Liver (tissue), 9 donors: ENCODE data around the gene CREB3L2. TPM values are rescaled to one million over a fixed set of nuclear protein-coding genes. Genes with fewer than 3 reads are reported as not detected.
"Not testable (repeated sequence)": the region's sequence is repeated elsewhere in the genome, so short reads cannot be mapped to it uniquely, and the experiment has no call there.

Experiments used
- DNase-seq: peaks from one replicate; pipeline ENCODE4 v3.0.0-alpha.2; 2017; ENCODE audit warnings: low spot score
- H3K27ac ChIP-seq, 2 donors: one replicate each; pipeline ENCODE4 v1.7.0; 2013; ENCODE audit warnings: inconsistent platforms in 2 of 2, low read length in 2 of 2, control low read depth in 1 of 2, low read depth in 1 of 2, mild to moderate bottlenecking in 1 of 2
- H3K27me3 ChIP-seq, 4 donors: one replicate each; pipeline versions ENCODE4 v1.6.1 to v1.7.0; 2013; ENCODE audit warnings: low read length in 3 of 4, inconsistent platforms in 1 of 4, mild to moderate bottlenecking in 1 of 4, moderate library complexity in 1 of 4; ENCODE audit not compliant: control insufficient read depth in 4 of 4, insufficient read depth in 4 of 4
- H3K36me3 ChIP-seq, 4 donors: one replicate each; pipeline versions ENCODE4 v1.6.1 to v1.7.0; 2013; ENCODE audit warnings: low read length in 3 of 4, mild to moderate bottlenecking in 3 of 4, low read depth in 1 of 4, moderate library complexity in 1 of 4; ENCODE audit not compliant: control insufficient read depth in 4 of 4, insufficient read depth in 3 of 4
- H3K4me1 ChIP-seq, 4 donors: one replicate each; pipeline versions ENCODE4 v1.6.1 to v1.7.0; 2013; ENCODE audit warnings: low read length in 3 of 4, mild to moderate bottlenecking in 3 of 4, moderate library complexity in 1 of 4; ENCODE audit not compliant: control insufficient read depth in 4 of 4, insufficient read depth in 4 of 4
- H3K4me3 ChIP-seq, 3 donors: one replicate each; pipeline versions ENCODE4 v1.6.1 to v1.7.0; 2013; ENCODE audit warnings: low read length in 3 of 3, control low read depth in 1 of 3, low read depth in 1 of 3, mild to moderate bottlenecking in 1 of 3
- H3K9ac ChIP-seq, 2 donors: one replicate each; pipeline ENCODE4 v1.7.0; 2013; ENCODE audit warnings: low read length in 2 of 2, mild to moderate bottlenecking in 2 of 2, moderate library complexity in 2 of 2, control low read depth in 1 of 2, low read depth in 1 of 2
- H3K9me3 ChIP-seq, 4 donors: one replicate each; pipeline versions ENCODE4 v1.6.1 to v1.7.0; 2013; ENCODE audit warnings: low read length in 3 of 4; ENCODE audit not compliant: control insufficient read depth in 4 of 4
- EGR1 ChIP-seq, 2 donors: IDR thresholded peaks; 2 replicates each; pipeline ENCODE4 v1.6.1; 2016 to 2018; ENCODE audit warnings: antibody characterized with exemption in 2 of 2, low read depth in 2 of 2
- FOXA1 ChIP-seq: IDR thresholded peaks from 2 replicates; pipeline ENCODE4 v1.6.1; 2016; ENCODE audit warnings: antibody characterized with exemption
- FOXA2 ChIP-seq: IDR thresholded peaks from 2 replicates; pipeline ENCODE4 v1.6.1; 2016; ENCODE audit warnings: antibody characterized with exemption
- GABPA ChIP-seq, 2 donors: IDR thresholded peaks in 1 of 2; conservative IDR thresholded peaks in 1 of 2; 2 replicates each; pipeline ENCODE4 v1.6.1; 2016; ENCODE audit warnings: antibody characterized with exemption in 2 of 2, mild to moderate bottlenecking in 1 of 2, moderate library complexity in 1 of 2
- HNF4A ChIP-seq, 2 donors: conservative IDR thresholded peaks; 2 replicates each; pipeline ENCODE4 v1.6.1; 2016; ENCODE audit warnings: antibody characterized with exemption in 2 of 2, mild to moderate bottlenecking in 2 of 2
- JUND ChIP-seq, 2 donors: IDR thresholded peaks; 2 replicates each; pipeline ENCODE4 v1.6.1; 2016; ENCODE audit warnings: antibody characterized with exemption in 2 of 2
- NR2F2 ChIP-seq: IDR thresholded peaks from 2 replicates; pipeline ENCODE4 v1.6.1; 2016; ENCODE audit warnings: antibody characterized with exemption
- RAD21 ChIP-seq, 2 donors: IDR thresholded peaks; 2 replicates each; pipeline ENCODE4 v1.6.1; 2016; ENCODE audit warnings: antibody characterized with exemption in 2 of 2, mild to moderate bottlenecking in 2 of 2
- RXRA ChIP-seq, 2 donors: IDR thresholded peaks; 2 replicates each; pipeline ENCODE4 v1.6.1; 2017 to 2018; ENCODE audit warnings: antibody characterized with exemption in 2 of 2, mild to moderate bottlenecking in 1 of 2
- TAF1 ChIP-seq: conservative IDR thresholded peaks from 2 replicates; pipeline ENCODE4 v1.6.1; 2016; ENCODE audit warnings: antibody characterized with exemption, mild to moderate bottlenecking
- YY1 ChIP-seq: IDR thresholded peaks from 2 replicates; pipeline ENCODE4 v1.6.1; 2016; ENCODE audit warnings: antibody characterized with exemption, mild to moderate bottlenecking
- WGBS: extraction: QIAGEN DNeasy Blood & Tissue Kit; methylation state at CpG from one replicate; pipeline ENCODE4 v1.1.7; 2013; 5-methylcytosine and 5-hydroxymethylcytosine counted together
- polyA plus RNA-seq, 2 donors: library from polyadenylated mRNA; stranded (reverse) in 1 of 2; unstranded in 1 of 2; fragments of 200-250 nt in 1 of 2; fragments of >200 nt in 1 of 2; fragmentation: Nextera tagmentation in 1 of 2; extraction: Ambion mirVana in 1 of 2; gene quantifications; one replicate each; pipeline versions ENCODE4 v1.2.1 to v1.2.3, GENCODE V29; 2013 to 2015
- total RNA-seq, 2 donors: library from RNA; depleted of rRNA; stranded (reverse); fragments of >200 nt; gene quantifications; one replicate each; pipeline ENCODE4 v1.2.3, GENCODE V29; 2014
- TF ChIP-seq, protein P1 (sequence below): IDR thresholded peaks from 2 replicates; pipeline ENCODE4 v1.6.1; 2016; ENCODE audit warnings: antibody characterized with exemption
- TF ChIP-seq, protein P2 (sequence below): IDR thresholded peaks from 2 replicates; pipeline ENCODE4 v1.6.1; 2016; ENCODE audit warnings: antibody characterized with exemption, mild to moderate bottlenecking
- TF ChIP-seq, protein P3 (sequence below): fragments of 150-350 bp; IDR thresholded peaks from 2 replicates; pipeline ENCODE4 v1.5.1; 2017; ENCODE audit warnings: improper control_type of control experiment, low read depth, low read length; ENCODE audit not compliant: missing input control
- TF ChIP-seq, protein P4 (sequence below): IDR thresholded peaks from 2 replicates; pipeline ENCODE4 v1.6.1; 2016; ENCODE audit warnings: antibody characterized with exemption
- donor health status: healthy.
- donor health status: healthy.
- donor health status: healthy.
- donor health status: healthy.
- donor health status: healthy.

Gene CREB3L2
- total and polyA plus RNA-seq, 4 donors, result 6.7 to 16.6 (median 9.9) TPM

DNA sequence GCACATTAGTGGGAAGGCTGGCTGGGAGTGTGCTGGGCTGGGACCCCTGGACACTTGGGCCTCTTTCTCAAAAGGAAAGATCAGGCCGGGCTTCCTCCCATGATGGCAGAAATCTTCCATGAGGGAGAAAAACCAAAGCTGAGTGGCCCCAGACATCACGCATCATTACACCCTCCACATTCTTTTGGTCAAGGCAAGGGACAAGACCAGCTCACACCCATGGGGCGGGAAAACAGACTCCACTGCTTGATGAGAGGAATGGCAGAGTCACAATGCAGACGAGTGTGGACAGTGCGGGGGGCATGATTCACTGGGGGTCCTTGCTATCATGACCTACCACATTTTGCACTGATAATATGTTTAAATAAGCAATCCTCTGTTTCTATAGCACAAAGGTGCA, 73.3 kb downstream of the CREB3L2 start:
- Histone ChIP-seq H3K27me3 (no peaks in the 10 kb centered on the region), H3K4me3 (no peak overlapping the region), H3K9me3 (no peaks in the 10 kb centered on the region), H3K36me3 (peaks cover 0 to 23% (median 13%) of the 10 kb centered on the region in 4 donors), H3K9ac (no peak overlapping the region), H3K27ac (no peak overlapping the region), H3K4me1 (peaks cover 0 to 12% (median 3%) of the 10 kb centered on the region in 4 donors)
- TF ChIP-seq, protein P1, sequence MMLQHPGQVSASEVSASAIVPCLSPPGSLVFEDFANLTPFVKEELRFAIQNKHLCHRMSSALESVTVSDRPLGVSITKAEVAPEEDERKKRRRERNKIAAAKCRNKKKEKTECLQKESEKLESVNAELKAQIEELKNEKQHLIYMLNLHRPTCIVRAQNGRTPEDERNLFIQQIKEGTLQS, result no peak
- TF ChIP-seq TAF1, result no peak
- TF ChIP-seq RAD21 (IDR thresholded peaks at IDR 0.05), result no peak
- TF ChIP-seq, protein P2, sequence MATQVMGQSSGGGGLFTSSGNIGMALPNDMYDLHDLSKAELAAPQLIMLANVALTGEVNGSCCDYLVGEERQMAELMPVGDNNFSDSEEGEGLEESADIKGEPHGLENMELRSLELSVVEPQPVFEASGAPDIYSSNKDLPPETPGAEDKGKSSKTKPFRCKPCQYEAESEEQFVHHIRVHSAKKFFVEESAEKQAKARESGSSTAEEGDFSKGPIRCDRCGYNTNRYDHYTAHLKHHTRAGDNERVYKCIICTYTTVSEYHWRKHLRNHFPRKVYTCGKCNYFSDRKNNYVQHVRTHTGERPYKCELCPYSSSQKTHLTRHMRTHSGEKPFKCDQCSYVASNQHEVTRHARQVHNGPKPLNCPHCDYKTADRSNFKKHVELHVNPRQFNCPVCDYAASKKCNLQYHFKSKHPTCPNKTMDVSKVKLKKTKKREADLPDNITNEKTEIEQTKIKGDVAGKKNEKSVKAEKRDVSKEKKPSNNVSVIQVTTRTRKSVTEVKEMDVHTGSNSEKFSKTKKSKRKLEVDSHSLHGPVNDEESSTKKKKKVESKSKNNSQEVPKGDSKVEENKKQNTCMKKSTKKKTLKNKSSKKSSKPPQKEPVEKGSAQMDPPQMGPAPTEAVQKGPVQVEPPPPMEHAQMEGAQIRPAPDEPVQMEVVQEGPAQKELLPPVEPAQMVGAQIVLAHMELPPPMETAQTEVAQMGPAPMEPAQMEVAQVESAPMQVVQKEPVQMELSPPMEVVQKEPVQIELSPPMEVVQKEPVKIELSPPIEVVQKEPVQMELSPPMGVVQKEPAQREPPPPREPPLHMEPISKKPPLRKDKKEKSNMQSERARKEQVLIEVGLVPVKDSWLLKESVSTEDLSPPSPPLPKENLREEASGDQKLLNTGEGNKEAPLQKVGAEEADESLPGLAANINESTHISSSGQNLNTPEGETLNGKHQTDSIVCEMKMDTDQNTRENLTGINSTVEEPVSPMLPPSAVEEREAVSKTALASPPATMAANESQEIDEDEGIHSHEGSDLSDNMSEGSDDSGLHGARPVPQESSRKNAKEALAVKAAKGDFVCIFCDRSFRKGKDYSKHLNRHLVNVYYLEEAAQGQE, result no peak
- TF ChIP-seq, protein P3, sequence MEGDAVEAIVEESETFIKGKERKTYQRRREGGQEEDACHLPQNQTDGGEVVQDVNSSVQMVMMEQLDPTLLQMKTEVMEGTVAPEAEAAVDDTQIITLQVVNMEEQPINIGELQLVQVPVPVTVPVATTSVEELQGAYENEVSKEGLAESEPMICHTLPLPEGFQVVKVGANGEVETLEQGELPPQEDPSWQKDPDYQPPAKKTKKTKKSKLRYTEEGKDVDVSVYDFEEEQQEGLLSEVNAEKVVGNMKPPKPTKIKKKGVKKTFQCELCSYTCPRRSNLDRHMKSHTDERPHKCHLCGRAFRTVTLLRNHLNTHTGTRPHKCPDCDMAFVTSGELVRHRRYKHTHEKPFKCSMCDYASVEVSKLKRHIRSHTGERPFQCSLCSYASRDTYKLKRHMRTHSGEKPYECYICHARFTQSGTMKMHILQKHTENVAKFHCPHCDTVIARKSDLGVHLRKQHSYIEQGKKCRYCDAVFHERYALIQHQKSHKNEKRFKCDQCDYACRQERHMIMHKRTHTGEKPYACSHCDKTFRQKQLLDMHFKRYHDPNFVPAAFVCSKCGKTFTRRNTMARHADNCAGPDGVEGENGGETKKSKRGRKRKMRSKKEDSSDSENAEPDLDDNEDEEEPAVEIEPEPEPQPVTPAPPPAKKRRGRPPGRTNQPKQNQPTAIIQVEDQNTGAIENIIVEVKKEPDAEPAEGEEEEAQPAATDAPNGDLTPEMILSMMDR, result no peak
- no peak for TF ChIP-seq JUND (IDR thresholded peaks at IDR 0.05)
- TF ChIP-seq, protein P4, sequence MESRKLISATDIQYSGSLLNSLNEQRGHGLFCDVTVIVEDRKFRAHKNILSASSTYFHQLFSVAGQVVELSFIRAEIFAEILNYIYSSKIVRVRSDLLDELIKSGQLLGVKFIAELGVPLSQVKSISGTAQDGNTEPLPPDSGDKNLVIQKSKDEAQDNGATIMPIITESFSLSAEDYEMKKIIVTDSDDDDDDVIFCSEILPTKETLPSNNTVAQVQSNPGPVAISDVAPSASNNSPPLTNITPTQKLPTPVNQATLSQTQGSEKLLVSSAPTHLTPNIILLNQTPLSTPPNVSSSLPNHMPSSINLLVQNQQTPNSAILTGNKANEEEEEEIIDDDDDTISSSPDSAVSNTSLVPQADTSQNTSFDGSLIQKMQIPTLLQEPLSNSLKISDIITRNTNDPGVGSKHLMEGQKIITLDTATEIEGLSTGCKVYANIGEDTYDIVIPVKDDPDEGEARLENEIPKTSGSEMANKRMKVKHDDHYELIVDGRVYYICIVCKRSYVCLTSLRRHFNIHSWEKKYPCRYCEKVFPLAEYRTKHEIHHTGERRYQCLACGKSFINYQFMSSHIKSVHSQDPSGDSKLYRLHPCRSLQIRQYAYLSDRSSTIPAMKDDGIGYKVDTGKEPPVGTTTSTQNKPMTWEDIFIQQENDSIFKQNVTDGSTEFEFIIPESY, result no peak
- TF ChIP-seq GABPA (IDR thresholded peaks at IDR 0.05 in 1 of 2, conservative IDR thresholded peaks at IDR 0.05 in 1 of 2), result no peak
- 99% methylated on average over 5 of the region's 5 CpGs for WGBS
- no peak for DNase-seq

DNA sequence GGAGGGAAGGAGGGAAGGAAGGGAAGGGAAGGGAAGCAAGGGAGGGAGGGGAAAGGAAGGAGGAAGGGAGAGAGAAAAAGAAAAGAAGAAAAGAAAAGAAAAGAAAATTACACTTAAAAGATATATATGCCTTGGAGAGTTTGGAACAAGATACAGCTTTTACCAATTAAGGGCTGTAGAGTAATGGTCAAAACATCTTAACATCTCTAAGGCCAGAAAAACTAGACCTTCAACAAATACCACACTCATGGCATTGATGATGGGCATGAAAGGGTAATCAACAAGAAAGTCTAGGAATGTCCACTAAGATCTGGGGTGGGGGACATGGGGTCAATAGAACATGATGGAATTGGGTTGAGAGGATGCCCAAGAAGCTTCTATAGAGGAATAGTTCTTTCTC, 74.5 kb downstream of the CREB3L2 start:
- Histone ChIP-seq H3K9me3 (no peaks in the 10 kb centered on the region), H3K27me3 (no peaks in the 10 kb centered on the region), H3K9ac (no peak overlapping the region), H3K27ac (no peak overlapping the region), H3K36me3 (peaks cover 0 to 26% (median 13%) of the 10 kb centered on the region in 4 donors), H3K4me3 (no peak overlapping the region), H3K4me1 (peaks cover 0 to 5% (median under 1%) of the 10 kb centered on the region in 4 donors)
- TF ChIP-seq RXRA (IDR thresholded peaks at IDR 0.05) (no peak), FOXA2 (no peak), EGR1 (IDR thresholded peaks at IDR 0.05; ENCODE audit: low read depth in 2 of 2) (no peak), JUND (IDR thresholded peaks at IDR 0.05) (no peak), NR2F2 (no peak), GABPA (IDR thresholded peaks at IDR 0.05 in 1 of 2, conservative IDR thresholded peaks at IDR 0.05 in 1 of 2) (no peak), TAF1 (no peak), HNF4A (conservative IDR thresholded peaks at IDR 0.05) (no peak), FOXA1 (no peak), YY1 (no peak)
- TF ChIP-seq, protein P1, result no peak
- no peak for DNase-seq

DNA sequence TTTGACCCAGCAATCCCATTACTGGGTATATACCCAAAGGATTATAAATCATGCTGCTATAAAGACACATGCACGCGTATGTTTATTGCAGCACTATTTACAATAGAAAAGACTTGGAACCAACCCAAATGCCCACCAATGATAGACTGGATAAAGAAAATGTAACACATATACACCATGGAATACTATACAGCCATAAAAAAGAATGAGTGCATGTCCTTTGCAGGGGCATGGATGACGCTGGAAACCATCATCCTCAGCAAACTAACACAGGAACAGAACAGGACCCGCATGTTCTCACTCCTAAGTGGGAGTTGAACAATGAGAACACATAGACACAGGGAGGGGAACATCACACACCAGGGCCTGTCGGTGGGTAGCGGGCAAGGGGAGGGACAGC, 75.7 kb downstream of the CREB3L2 start:
- peaks cover 0 to 26% (median 13%) of the 10 kb centered on the region in 4 donors for H3K36me3 ChIP-seq
- not testable (repeated sequence) for H3K4me1 ChIP-seq, H3K27ac ChIP-seq, H3K4me3 ChIP-seq, H3K27me3 ChIP-seq, H3K9me3 ChIP-seq, H3K9ac ChIP-seq, DNase-seq
- 99% methylated on average over 6 of the region's 6 CpGs for WGBS
